Activated CD8-positive, alpha-beta memory T cell treated with anti-CD3 and anti-CD28 coated beads, Interleukin-2, amount 50 U/mL, for 24 hours (primary cell): ENCODE results near the gene S100A7A.

Experiments
- DNase-seq: peaks from one replicate; pipeline ENCODE4 v3.0.0-alpha.2; 2020; ENCODE audit errors: extremely low read depth

S100A7A gene

GRCh38 chr1:153415850-153416570 lies at the start of gene S100A7A:
TSS of gene S100A7A (plus strand) at chr1:153416520. CDS start at chr1:153418083, 1,563 bp downstream.
- DNase-seq = no peak

GRCh38 chr1:153367090-153367489 lies 49.2 kb upstream of the S100A7A start:
- no peak for DNase-seq

DNA sequence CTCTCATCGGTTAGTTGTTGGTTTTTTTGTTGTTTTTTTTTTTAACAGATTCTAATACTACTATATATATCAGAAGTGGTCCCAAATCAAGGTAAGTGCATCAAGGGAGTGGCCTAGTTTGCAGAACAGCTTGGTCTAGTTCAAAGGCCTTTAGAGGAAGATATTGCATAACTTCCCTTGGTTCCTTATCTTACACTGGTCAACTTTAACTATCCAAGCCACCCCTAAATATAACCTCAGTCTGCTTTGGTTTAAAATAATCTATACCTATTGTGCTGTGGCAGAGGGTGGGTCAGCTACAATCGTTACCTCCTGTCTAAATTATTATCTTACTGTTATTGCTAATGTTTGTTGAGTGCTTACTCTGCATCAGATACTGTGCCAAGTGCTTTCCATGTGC lies 47.8 kb upstream of the S100A7A start:
- no peak for DNase-seq

DNA sequence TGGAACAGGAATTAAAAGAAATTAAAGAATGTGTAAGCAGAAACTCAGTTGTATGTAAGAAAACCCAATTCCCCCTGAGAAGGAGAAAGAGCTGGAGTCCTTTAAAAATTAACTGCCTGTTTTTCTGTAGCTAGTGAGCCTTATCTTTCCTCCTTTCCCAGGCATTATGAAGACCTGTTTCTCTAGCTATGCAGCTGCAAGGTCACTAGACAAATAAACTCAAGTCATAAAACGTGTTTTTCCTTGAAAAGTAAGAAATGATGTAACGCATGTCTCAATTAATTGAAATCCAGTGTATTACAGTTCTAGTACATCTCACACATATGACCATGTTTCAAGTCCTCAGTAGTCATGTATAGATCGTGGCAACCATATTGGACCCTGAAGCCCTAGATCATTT lies 46.2 kb upstream of the S100A7A start:
- DNase-seq = no peak

DNA sequence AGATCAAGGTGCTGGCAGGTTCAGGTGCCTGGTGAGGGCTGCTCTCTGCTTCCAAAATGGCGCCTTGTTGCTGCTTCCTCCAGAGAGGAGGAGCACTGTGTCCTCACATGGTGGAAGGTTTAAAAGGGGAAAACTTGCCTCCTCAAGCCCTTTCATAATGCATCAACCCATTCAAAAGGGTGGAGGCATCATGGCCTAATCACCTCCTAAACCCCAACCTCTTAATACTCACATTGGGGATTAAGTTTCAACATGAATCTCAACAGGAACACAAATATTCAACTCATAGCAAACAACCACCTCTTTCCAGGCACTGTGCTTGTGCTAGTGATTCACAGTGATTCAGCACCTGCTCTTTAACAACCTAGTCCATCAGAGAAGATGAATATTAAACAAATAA lies 45.1 kb upstream of the S100A7A start:
- DNase-seq = no peak

DNA sequence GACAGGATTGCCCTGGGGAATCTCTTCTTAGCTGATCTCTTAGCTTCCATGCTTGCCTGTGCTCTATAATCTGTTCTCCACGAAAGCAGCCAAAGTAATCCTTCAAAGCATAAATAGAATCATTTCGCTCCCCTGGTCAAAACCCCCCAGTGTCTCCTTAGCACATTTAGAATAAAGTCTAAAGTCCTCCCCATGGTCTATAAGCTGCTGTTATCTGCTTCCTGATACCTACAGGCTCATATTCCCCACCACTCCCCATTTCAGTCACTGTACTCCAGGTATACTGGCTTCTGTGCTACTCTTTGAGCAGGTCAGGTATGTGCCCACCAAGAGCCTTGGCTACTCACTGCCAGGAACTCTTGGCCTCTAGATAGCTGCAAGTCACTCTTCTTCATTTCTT lies 43.7 kb upstream of the S100A7A start:
- no peak for DNase-seq

- DNase-seq = no peak
Observed at GRCh38 chr1:153374071-153374470, 42.2 kb upstream of the S100A7A start.

- no peak for DNase-seq
Observed at GRCh38 chr1:153375511-153375910, 40.8 kb upstream of the S100A7A start, which contains the start of gene S100A12. TSS of gene S100A12 (minus strand) at chr1:153375621. CDS start at chr1:153374592, 1,029 bp downstream.

GRCh38 chr1:153379591-153379990 lies 36.7 kb upstream of the S100A7A start:
- no peak for DNase-seq

DNA sequence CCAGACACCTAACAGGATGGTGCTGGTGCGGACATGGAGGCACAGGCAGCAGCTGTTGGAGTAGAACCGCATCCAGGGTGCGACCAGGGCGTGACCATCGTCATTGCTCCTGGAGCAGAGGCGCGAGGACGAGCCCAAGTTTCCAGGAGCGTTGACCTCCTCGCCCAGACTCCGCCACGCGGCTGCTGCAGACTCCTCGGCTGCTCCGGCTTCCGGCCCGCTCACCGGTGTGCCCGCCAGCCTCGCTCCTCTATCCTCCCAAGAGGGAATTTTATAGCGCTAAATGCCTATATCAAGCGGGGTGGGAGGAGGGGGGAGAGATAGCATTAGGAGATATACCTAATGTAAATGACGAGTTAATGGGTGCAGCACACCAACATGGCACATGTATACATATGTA lies 35.6 kb upstream of the S100A7A start:
- DNase-seq = no peak

DNA sequence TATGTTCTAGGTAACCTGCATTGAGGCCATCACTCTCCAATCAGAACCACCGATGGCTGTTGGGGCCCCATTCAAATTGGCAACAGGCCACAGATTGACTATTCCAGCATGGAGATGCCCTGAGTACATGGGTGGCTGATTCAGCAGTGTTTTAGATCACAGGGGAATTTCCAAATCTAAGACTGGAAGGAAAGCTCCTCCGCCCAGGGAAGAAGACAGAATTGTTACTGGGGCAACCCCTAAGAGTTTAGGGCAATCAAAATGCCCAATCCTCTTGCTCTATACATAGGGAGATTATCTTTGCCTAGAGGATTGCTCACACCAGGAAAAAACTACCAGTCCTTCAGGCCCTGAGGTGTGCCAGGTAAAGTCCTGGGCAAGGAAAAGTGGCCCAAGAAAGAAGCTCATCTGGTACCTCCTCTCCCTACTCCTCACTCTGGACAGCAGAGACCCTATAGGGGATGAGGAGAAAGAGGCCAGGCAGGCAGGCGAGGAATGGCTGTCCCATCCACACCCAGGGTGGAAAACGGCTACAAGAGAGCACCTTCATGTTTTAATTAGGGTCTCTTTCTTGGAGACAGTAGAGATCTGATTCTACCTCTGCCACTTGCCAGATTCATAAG lies 31.3 kb upstream of the S100A7A start:
- DNase-seq = no peak

DNA sequence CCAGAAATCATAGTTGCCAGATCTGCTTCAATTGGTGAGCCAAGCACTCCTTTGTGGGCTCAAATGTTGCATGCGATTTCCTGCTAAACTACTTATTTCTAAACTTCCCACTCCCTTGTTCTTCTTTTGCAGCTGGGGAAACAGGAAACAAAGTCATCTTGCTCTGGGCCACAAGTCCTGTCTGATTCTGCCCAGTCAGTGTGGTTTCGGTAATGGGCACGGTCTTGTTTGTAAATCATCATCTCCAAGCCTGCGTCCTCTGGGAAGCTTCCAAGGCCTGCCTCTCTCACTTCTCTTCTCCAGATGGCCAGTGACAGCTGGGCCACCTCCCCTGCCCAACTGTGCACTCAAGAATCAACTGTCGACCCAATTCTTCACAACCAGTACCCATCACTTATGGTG lies 29.8 kb upstream of the S100A7A start:
- no peak for DNase-seq

DNA sequence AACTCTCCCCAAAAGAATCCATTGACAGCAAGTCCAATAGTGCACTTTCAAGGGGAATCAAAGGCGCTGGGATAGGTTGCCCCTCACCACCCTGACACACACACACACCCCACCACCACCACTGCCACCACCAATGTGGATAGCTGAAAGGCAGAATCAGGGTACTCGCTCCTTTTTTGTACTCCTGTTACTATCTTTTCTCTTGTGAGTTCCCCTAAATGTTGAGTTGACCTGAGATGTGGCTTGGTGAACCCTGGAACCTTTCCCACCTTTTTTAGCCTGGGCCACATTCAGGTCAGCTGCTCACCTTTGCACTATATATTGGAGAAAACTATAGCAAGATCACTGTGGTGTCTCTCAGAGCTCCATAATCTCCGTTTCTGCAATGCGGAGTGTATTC lies 29.3 kb upstream of the S100A7A start:
- no peak for DNase-seq

DNA sequence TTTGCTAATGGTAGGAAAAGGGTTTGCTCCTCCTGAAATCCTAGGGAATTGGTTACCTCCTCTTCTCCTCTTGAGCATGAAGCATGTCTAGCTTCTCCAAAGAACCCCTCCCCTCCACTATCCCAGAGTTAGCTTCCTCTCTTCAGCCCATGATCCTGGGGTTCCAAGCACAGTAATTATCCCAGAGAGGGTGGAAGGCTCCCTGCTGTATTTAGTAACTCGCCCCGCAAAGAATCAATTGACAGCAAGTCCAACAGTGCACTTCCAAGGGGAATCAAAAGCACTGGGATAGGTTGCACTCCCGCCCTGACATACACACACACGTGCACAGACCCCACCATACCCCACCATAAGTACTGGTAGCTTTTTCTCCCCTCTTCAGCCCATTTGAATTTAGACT lies 28.5 kb upstream of the S100A7A start:
- DNase-seq = no peak

GRCh38 chr1:153389401-153389800 lies 26.9 kb upstream of the S100A7A start:
- DNase-seq = no peak

GRCh38 chr1:153389973-153390879 lies 26.1 kb upstream of the S100A7A start:
- no peak for DNase-seq

- no peak for DNase-seq
Observed at GRCh38 chr1:153390938-153391710, 25.2 kb upstream of the S100A7A start, which contains the start of gene S100A8. TSS of gene S100A8 (minus strand) at chr1:153391073. CDS start at chr1:153390535, 538 bp downstream.

DNA sequence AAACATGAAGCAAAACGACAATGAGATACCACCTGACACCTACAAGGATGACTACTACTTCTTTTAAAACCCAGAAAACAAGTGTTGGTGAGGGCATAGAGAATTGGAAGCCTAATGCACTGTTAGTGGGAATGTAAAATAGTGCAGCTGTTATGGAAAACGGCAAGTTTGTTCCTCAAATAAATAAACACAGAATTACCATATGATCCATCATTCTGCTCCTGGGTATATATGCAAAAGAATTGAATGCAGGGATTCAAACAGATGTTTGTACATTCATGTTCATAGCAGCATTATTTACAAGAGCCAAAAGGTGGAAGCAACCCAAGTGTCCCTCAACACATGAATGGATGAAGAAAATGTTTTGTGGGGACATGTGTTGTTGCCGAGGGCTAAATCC lies 24.1 kb upstream of the S100A7A start:
- DNase-seq = no peak

- no peak for DNase-seq
Observed at GRCh38 chr1:153392822-153393221, 23.5 kb upstream of the S100A7A start.

DNA sequence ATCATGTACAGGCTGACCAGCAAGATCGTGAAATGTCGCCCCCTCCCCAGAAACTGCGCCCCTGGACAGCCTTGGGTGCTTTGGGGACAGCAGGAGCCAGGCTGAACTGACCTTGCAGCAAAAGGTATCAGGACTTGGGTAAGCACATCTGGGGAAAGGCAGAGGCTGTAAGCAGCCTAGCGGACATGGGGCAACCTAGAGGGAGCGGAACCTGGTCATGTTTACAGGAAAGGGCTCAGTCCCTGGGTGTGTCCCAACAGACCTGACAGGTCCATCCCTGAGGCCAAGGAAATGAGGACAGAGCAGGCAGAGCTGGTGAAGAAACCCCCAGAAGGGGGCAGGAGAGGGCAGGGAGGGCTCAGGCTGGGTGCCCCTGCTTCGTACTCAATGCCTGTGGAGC lies 22.4 kb upstream of the S100A7A start:
- DNase-seq = no peak

DNA sequence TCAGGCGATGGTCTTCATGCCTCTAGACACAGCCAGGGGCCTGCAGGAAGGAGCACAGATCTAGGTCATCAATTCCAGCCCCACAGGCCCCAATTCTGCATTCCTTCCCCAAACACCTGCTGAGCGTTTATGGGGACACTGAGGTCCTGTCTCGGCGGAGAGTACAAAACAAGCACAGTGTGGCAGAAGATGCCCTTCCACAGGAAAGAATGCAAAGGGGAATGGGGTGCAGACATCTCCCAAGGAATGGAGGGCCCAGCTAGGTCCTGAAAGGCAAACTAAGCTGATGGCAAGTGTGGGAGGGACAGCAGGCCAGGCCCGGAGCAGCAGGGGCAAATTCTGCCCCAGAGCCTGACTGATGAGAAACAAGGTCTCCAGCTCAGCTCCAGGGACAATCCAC lies 21.9 kb upstream of the S100A7A start:
- DNase-seq = no peak
